ENCODE data around the gene C6orf52. TPM values are rescaled to one million over a fixed set of nuclear protein-coding genes. Genes with fewer than 3 reads are reported as not detected.

C6orf52 gene
- total and polyA plus RNA-seq, 9 of the 15 experiments (the other 6 are each of a cell fraction or from before 2014, with no cell fraction given) = 6.7 to 37.0 (median 11.1) TPM

DNA sequence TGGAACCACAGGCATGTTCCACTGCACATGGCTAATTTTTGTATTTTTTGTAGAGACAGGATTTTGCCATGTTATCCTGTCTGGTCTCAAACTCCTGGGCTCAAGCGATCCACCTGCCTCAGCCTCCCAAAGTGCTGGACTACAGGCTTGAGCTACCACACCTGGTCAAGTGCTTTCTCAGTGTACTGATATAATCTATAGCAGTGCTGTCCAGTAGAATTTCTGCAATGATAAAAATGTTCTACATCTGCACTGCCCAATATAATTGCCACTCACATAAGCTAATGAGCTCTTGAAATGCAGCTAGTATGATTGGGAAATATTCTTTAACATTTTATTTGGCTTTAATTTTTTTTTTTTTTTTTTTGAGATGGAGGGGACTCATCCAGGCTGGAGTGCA is 64.2 kb downstream of the C6orf52 start (continued):
- TF ChIP-seq, protein P1, sequence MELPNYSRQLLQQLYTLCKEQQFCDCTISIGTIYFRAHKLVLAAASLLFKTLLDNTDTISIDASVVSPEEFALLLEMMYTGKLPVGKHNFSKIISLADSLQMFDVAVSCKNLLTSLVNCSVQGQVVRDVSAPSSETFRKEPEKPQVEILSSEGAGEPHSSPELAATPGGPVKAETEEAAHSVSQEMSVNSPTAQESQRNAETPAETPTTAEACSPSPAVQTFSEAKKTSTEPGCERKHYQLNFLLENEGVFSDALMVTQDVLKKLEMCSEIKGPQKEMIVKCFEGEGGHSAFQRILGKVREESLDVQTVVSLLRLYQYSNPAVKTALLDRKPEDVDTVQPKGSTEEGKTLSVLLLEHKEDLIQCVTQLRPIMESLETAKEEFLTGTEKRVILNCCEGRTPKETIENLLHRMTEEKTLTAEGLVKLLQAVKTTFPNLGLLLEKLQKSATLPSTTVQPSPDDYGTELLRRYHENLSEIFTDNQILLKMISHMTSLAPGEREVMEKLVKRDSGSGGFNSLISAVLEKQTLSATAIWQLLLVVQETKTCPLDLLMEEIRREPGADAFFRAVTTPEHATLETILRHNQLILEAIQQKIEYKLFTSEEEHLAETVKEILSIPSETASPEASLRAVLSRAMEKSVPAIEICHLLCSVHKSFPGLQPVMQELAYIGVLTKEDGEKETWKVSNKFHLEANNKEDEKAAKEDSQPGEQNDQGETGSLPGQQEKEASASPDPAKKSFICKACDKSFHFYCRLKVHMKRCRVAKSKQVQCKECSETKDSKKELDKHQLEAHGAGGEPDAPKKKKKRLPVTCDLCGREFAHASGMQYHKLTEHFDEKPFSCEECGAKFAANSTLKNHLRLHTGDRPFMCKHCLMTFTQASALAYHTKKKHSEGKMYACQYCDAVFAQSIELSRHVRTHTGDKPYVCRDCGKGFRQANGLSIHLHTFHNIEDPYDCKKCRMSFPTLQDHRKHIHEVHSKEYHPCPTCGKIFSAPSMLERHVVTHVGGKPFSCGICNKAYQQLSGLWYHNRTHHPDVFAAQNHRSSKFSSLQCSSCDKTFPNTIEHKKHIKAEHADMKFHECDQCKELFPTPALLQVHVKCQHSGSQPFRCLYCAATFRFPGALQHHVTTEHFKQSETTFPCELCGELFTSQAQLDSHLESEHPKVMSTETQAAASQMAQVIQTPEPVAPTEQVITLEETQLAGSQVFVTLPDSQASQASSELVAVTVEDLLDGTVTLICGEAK (IDR thresholded peaks at IDR 0.05) = no peak
- TF ChIP-seq, protein P1 (CRISPR knock-in tag; IDR thresholded peaks at IDR 0.05) = no peak
- TF ChIP-seq CHCHD3 (CRISPR knock-in tag; IDR thresholded peaks at IDR 0.05) = no peak
- TF ChIP-seq, protein P2, sequence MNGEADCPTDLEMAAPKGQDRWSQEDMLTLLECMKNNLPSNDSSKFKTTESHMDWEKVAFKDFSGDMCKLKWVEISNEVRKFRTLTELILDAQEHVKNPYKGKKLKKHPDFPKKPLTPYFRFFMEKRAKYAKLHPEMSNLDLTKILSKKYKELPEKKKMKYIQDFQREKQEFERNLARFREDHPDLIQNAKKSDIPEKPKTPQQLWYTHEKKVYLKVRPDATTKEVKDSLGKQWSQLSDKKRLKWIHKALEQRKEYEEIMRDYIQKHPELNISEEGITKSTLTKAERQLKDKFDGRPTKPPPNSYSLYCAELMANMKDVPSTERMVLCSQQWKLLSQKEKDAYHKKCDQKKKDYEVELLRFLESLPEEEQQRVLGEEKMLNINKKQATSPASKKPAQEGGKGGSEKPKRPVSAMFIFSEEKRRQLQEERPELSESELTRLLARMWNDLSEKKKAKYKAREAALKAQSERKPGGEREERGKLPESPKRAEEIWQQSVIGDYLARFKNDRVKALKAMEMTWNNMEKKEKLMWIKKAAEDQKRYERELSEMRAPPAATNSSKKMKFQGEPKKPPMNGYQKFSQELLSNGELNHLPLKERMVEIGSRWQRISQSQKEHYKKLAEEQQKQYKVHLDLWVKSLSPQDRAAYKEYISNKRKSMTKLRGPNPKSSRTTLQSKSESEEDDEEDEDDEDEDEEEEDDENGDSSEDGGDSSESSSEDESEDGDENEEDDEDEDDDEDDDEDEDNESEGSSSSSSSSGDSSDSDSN (IDR thresholded peaks at IDR 0.05; ENCODE audit: borderline replicate concordance in 1 of 2, low read depth in 2 of 2, low read length in 2 of 2) = no peak
- no peak for TF ChIP-seq BRD4 (IDR thresholded peaks at IDR 0.05)
- no peak for TF ChIP-seq NCOR1 (IDR thresholded peaks at IDR 0.05)
- TF ChIP-seq, protein P3, sequence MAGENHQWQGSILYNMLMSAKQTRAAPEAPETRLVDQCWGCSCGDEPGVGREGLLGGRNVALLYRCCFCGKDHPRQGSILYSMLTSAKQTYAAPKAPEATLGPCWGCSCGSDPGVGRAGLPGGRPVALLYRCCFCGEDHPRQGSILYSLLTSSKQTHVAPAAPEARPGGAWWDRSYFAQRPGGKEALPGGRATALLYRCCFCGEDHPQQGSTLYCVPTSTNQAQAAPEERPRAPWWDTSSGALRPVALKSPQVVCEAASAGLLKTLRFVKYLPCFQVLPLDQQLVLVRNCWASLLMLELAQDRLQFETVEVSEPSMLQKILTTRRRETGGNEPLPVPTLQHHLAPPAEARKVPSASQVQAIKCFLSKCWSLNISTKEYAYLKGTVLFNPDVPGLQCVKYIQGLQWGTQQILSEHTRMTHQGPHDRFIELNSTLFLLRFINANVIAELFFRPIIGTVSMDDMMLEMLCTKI (IDR thresholded peaks at IDR 0.05; ENCODE audit: partially characterized antibody) = no peak
- TF ChIP-seq, protein P4, sequence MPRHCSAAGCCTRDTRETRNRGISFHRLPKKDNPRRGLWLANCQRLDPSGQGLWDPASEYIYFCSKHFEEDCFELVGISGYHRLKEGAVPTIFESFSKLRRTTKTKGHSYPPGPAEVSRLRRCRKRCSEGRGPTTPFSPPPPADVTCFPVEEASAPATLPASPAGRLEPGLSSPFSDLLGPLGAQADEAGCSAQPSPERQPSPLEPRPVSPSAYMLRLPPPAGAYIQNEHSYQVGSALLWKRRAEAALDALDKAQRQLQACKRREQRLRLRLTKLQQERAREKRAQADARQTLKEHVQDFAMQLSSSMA (CRISPR knock-in tag; IDR thresholded peaks at IDR 0.05) = no peak
